Right lobe of liver (tissue), 6 donors: ENCODE results near the gene CLEC18A. TPM values are rescaled to one million over a fixed set of nuclear protein-coding genes. Genes with fewer than 3 reads are reported as not detected.

Source experiments
- ATAC-seq, 4 donors: fragments of 200-7000 bp; cut with Tn5 transposase; one replicate each; pipeline ENCODE4 v1.9.1; 2020; ENCODE audit warnings: mild to moderate bottlenecking in 4 of 4, moderate library complexity in 4 of 4
- DNase-seq, 3 donors: peaks; one replicate each; pipeline ENCODE4 v3.0.0-alpha.2; 2020
- H3K27ac ChIP-seq, 3 donors: fragments of 200-600 bp; one replicate each; pipeline ENCODE4 v1.8.0; 2022
- H3K27me3 ChIP-seq, 2 donors: fragments of 200-600 bp; one replicate each; pipeline ENCODE4 v1.8.0; 2022
- H3K36me3 ChIP-seq, 4 donors: fragments of 200-600 bp; sonication (generic) in 1 of 4; one replicate each; pipeline versions ENCODE4 v1.5.1 to v1.8.0; 2017 to 2022; ENCODE audit warnings: control low read depth in 1 of 4
- H3K4me1 ChIP-seq, 4 donors: fragments of 200-600 bp; sonication (generic) in 1 of 4; one replicate each; pipeline versions ENCODE4 v1.5.1 to v1.8.0; 2017 to 2022; ENCODE audit warnings: control low read depth in 1 of 4
- H3K4me3 ChIP-seq, 3 donors: fragments of 200-600 bp; one replicate each; pipeline ENCODE4 v1.8.0; 2022
- H3K9me3 ChIP-seq, 4 donors: fragments of 200-600 bp; sonication (generic) in 1 of 4; one replicate each; pipeline versions ENCODE4 v1.5.1 to v1.8.0; 2017 to 2022; ENCODE audit warnings: control low read depth in 1 of 4
- CTCF ChIP-seq, 4 donors: fragments of 200-600 bp in 3 of 4; fragments of 450-650 bp in 1 of 4; IDR thresholded peaks; one replicate each; pipeline versions ENCODE4 v1.5.1 to v1.8.0; 2016 to 2022; ENCODE audit warnings: antibody characterized with exemption in 4 of 4, mild to moderate bottlenecking in 2 of 4
- POLR2A ChIP-seq: fragments of 450-650 bp; IDR thresholded peaks from one replicate; pipeline ENCODE4 v1.6.1; 2017; ENCODE audit warnings: antibody characterized with exemption, mild to moderate bottlenecking
- WGBS: methylation state at CpG from one replicate; pipeline ENCODE4 v1.1.6; 2018; ENCODE audit warnings: low coverage, low lambda C conversion rate; ENCODE audit not compliant: insufficient coverage; ENCODE audit errors: missing lambda C conversion rate; 5-methylcytosine and 5-hydroxymethylcytosine counted together
- intact Hi-C, 2 donors: fragments of 100-400 bp; cut with DNase I; formaldehyde crosslinking; loops; one replicate each; pipeline versions ENCODE4 v1.11.2 to v1.14.1; 2022
- total RNA-seq, 6 experiments: library from RNA; depleted of rRNA in 2 of 6; stranded (reverse); fragments of >200 nt in 2 of 6; fragmentation: NEBNext Ultra II Directional in 3 of 6; extraction: Animal tissue kit (Norgen Biotek cat#: 25700) in 3 of 6; gene quantifications; one replicate each; pipeline versions ENCODE4 v1.1.0 to v1.2.4, GENCODE V29; 2016 to 2023
- donor health status: DM: no; HTN: yes; CAD: no.
- donor health status: DM: no; HTN: no; CAD: no.
- donor health status: DM: no; HTN: no; CAD: no.
- donor health status: DM: no; HTN: yes; CAD: no.
- donor health status: DM: no; HTN: yes; CAD: no.

Gene CLEC18A
- total RNA-seq, 6 experiments from 2014 or later, result 0.11 to 1.1 (median 0.79) TPM; not detected in 2

DNA sequence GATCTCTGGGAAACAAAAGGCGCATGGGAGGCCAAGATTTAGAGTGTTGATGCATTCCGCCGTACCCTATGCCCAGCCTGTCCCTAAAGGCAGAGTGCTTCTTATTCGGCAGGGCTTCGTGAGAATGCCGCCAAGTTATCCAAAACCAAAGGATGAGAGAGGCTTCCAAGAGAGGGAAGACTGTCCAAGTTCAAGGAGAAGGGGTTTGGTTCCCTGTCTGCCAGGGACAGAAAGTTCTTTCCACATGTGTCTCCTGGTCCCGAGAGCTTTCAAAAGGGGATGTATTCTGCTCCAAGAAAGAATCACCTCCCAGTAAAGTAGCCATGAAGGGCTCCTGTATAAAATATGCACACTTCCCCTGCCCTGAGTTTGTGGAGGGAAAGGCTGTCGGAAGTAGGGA lies 42.1 kb upstream of the CLEC18A start:
- TF ChIP-seq POLR2A (no peak), CTCF (IDR thresholded peaks at IDR 0.05) (no peak)

GRCh38 chr16:69909760-69910159 lies 41.4 kb upstream of the CLEC18A start:
- WGBS, result 32% methylated on average over 7 of the region's 7 CpGs
- TF ChIP-seq POLR2A, result no peak
- Histone ChIP-seq H3K27ac (peak overlapping the region in 2 of 3 donors; percentile 41 to 53), H3K36me3 (no peaks in the 10 kb centered on the region), H3K4me1 (peaks cover 0 to 6% (median 0%) of the 10 kb centered on the region in 4 donors), H3K9me3 (no peaks in the 10 kb centered on the region), H3K27me3 (no peaks in the 10 kb centered on the region), H3K4me3 (no peak overlapping the region)
- intact Hi-C loops, result no loop called here
- DNase-seq, result no peak
- ATAC-seq, result peak; percentile 80 to 88 (median 85)

More for the DNA sequence above, 42.1 kb upstream of the CLEC18A start:
- Histone ChIP-seq H3K27me3 (no peaks in the 10 kb centered on the region), H3K27ac (peak overlapping the region in 2 of 3 donors; percentile 41 to 53), H3K9me3 (no peaks in the 10 kb centered on the region), H3K4me3 (no peak overlapping the region), H3K36me3 (no peaks in the 10 kb centered on the region), H3K4me1 (peaks cover 0 to 6% (median 0%) of the 10 kb centered on the region in 4 donors)
- 92% methylated on average over 7 of the region's 8 CpGs for WGBS
- intact Hi-C loops, result no loop called here
- no peak for DNase-seq
- no peak for ATAC-seq

DNA sequence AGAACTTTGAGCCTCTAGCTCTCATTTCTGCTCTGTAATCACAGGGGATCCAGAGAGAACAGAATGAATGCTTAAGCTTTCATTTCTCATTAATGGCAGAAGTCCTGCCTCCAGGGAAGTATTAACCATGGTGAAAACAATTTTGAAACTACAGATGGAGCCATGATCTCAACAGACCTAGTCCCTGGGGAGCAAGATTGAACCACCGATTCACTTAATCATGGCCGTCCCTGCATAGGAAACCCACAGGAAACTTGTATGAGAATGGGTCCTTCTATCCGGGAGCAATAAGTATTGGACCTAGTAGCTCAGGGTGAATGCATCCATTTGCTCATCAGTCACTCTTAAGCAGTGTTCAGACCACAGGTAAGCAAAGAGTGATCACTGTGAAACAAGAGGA lies 40.2 kb upstream of the CLEC18A start:
- ATAC-seq, result no peak

GRCh38 chr16:69916462-69916861 lies 34.7 kb upstream of the CLEC18A start:
- no peak overlapping the region for H3K4me3 ChIP-seq
- DNase-seq, result no peak
- no peak overlapping the region for H3K27ac ChIP-seq
- H3K9me3 ChIP-seq, result no peaks in the 10 kb centered on the region
- H3K27me3 ChIP-seq, result no peaks in the 10 kb centered on the region
- WGBS, result 100% methylated on average over 1 of the region's 1 CpG
- no peaks in the 10 kb centered on the region for H3K36me3 ChIP-seq
- no peaks in the 10 kb centered on the region for H3K4me1 ChIP-seq
- no peak for ATAC-seq
- TF ChIP-seq POLR2A (no peak), CTCF (IDR thresholded peaks at IDR 0.05) (no peak)
- intact Hi-C loops, result no loop called here

More for the DNA sequence above, 40.2 kb upstream of the CLEC18A start:
- no peak for DNase-seq
- no peaks in the 10 kb centered on the region for H3K9me3 ChIP-seq
- intact Hi-C loops, result no loop called here
- H3K36me3 ChIP-seq, result no peaks in the 10 kb centered on the region
- no peak overlapping the region for H3K27ac ChIP-seq
- 68% methylated on average over 3 of the region's 3 CpGs for WGBS
- no peak for TF ChIP-seq CTCF (IDR thresholded peaks at IDR 0.05)
- TF ChIP-seq POLR2A, result no peak
- no peak overlapping the region for H3K4me3 ChIP-seq
- peaks cover 0 to 6% (median 0%) of the 10 kb centered on the region in 4 donors for H3K4me1 ChIP-seq
- no peaks in the 10 kb centered on the region for H3K27me3 ChIP-seq

DNA sequence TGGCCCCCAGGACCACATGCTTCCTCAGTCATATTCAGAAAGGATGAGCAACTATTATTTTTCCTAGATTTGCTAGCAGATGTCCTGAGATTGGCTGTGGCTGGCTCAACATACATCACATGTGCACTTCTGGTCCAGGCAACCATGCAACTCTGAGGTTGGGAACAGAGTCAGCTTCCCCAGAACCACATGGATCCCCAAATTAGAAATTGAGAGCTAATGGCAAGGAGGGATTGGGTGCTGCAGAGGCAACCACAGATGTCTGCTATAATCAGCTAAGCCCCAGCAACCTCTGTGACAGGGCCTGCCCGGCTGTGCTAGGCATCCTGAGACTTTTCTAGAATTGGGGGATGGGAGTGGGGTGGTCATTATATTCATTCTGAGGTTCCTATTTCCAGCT lies 33.8 kb upstream of the CLEC18A start:
- no peaks in the 10 kb centered on the region for H3K9me3 ChIP-seq
- ATAC-seq, result peak in 1 of 4 donors; percentile 14
- no peak for DNase-seq
- no peak overlapping the region for H3K4me3 ChIP-seq
- no peaks in the 10 kb centered on the region for H3K27me3 ChIP-seq
- no peaks in the 10 kb centered on the region for H3K4me1 ChIP-seq
- no peaks in the 10 kb centered on the region for H3K36me3 ChIP-seq
- intact Hi-C loops, result no loop called here
- TF ChIP-seq CTCF (IDR thresholded peaks at IDR 0.05) (no peak), POLR2A (no peak)
- WGBS, result no CpG with 5 or more reads among the region's 1 CpG
- H3K27ac ChIP-seq, result peak overlapping the region in 1 of 3 donors; percentile 24
